ENCODE data around the gene MUC13.
"Not testable (repeated sequence)": the region's sequence is repeated elsewhere in the genome, so short reads cannot be mapped to it uniquely, and the experiment has no call there.

MUC13 gene

GRCh38 chr3:124934577-124934976 lies at the start of gene MUC13:
Gene MUC13 (minus strand): TSS chr3:124934751. CDS start chr3:124934712, 39 bp downstream.
- DNase-seq, result no peak

GRCh38 chr3:124982855-124983254 lies 48.3 kb upstream of the MUC13 start:
- no peak for DNase-seq

GRCh38 chr3:124981472-124981871 lies 46.9 kb upstream of the MUC13 start:
- DNase-seq, result no peak

- no peak for DNase-seq
Measured at GRCh38 chr3:124978627-124979026, 44.1 kb upstream of the MUC13 start.

GRCh38 chr3:124976383-124976782 lies 41.8 kb upstream of the MUC13 start:
- no peak for DNase-seq

- no peak for DNase-seq
Measured at GRCh38 chr3:124974691-124975090, 40.1 kb upstream of the MUC13 start.

- no peak for DNase-seq
Measured at GRCh38 chr3:124973290-124973689, 38.7 kb upstream of the MUC13 start.

- DNase-seq, result no peak
Measured at GRCh38 chr3:124972457-124972856, 37.9 kb upstream of the MUC13 start.

GRCh38 chr3:124969963-124970722 lies 35.6 kb upstream of the MUC13 start:
- DNase-seq, result no peak

GRCh38 chr3:124969190-124969589 lies 34.6 kb upstream of the MUC13 start:
- no peak for DNase-seq

GRCh38 chr3:124967964-124968363 lies 33.4 kb upstream of the MUC13 start:
- no peak for DNase-seq

GRCh38 chr3:124966521-124967445 lies 32.2 kb upstream of the MUC13 start:
- DNase-seq, result no peak

- DNase-seq, result no peak
Measured at GRCh38 chr3:124965413-124965812, 30.9 kb upstream of the MUC13 start.

GRCh38 chr3:124964387-124964786 lies 29.8 kb upstream of the MUC13 start:
- DNase-seq, result no peak

GRCh38 chr3:124963755-124964154 lies 29.2 kb upstream of the MUC13 start:
- DNase-seq, result no peak

- no peak for DNase-seq
Measured at GRCh38 chr3:124962403-124962940, 27.9 kb upstream of the MUC13 start.

- no peak for DNase-seq
Measured at GRCh38 chr3:124960698-124961097, 26.1 kb upstream of the MUC13 start.

- no peak for DNase-seq
Measured at GRCh38 chr3:124960105-124960504, 25.6 kb upstream of the MUC13 start.

GRCh38 chr3:124957951-124958350 lies 23.4 kb upstream of the MUC13 start:
- DNase-seq, result not testable (repeated sequence)

- no peak for DNase-seq
Measured at GRCh38 chr3:124952282-124952855, 17.8 kb upstream of the MUC13 start.

GRCh38 chr3:124951511-124952281 lies 17.1 kb upstream of the MUC13 start:
- DNase-seq, result no peak

- DNase-seq, result no peak
Measured at GRCh38 chr3:124950026-124950425, 15.5 kb upstream of the MUC13 start.

- DNase-seq, result no peak
Measured at GRCh38 chr3:124942613-124943012, 8.1 kb upstream of the MUC13 start.

Data from hematopoietic multipotent progenitor cell treated with erythropoietin and hydrocortisone succinate and interleukin-3 and kit ligand, for 8 days (in vitro differentiated cells).